ENCODE measurements around the gene ADORA1. TPM values are rescaled to one million over a fixed set of nuclear protein-coding genes. Genes with fewer than 3 reads are reported as not detected.

The ADORA1 gene
- total RNA-seq, 1 experiment from 2014 or later: not detected

GRCh38 chr1:203184467-203184866 is 56.9 kb downstream of the ADORA1 start:
- Histone ChIP-seq H3K27ac (no peak overlapping the region), H3K9me3 (replicated peaks) (no peaks in the 10 kb centered on the region), H3K4me1 (replicated peaks) (no peaks in the 10 kb centered on the region), H3K27me3 (replicated peaks) (peaks cover 7% of the 10 kb centered on the region), H3K4me3 (no peak overlapping the region), H3K36me3 (no peaks in the 10 kb centered on the region)
- no peak for DNase-seq (ENCODE audit: low read depth in 1 of 2, low spot score in 2 of 2)

DNA sequence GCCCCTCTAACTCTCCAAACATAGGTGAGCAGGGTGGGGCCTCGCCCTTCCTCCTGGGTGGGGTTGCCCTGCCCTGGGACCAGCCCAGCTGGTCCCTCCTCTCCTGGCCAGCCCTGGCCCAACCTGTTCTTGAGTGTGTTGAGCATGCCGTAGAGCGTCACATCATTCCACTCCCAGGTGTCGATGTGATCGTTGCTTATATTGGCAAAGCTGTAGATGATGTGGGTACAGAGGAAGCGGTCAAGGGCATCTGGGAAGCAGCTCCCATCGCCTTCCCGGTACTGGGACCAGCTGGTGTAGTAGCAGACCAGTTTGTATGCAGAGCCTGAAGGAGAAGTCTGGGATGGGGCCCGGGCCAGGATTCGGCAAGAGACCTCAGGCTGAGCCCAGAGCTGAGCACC is 57.5 kb downstream of the ADORA1 start:
- Histone ChIP-seq H3K36me3 (no peaks in the 10 kb centered on the region), H3K27ac (no peak overlapping the region), H3K27me3 (replicated peaks) (peaks cover 7% of the 10 kb centered on the region), H3K4me3 (no peak overlapping the region), H3K4me1 (replicated peaks) (no peaks in the 10 kb centered on the region), H3K9me3 (replicated peaks) (no peaks in the 10 kb centered on the region)
- no peak for DNase-seq (ENCODE audit: low read depth in 1 of 2, low spot score in 2 of 2)

DNA sequence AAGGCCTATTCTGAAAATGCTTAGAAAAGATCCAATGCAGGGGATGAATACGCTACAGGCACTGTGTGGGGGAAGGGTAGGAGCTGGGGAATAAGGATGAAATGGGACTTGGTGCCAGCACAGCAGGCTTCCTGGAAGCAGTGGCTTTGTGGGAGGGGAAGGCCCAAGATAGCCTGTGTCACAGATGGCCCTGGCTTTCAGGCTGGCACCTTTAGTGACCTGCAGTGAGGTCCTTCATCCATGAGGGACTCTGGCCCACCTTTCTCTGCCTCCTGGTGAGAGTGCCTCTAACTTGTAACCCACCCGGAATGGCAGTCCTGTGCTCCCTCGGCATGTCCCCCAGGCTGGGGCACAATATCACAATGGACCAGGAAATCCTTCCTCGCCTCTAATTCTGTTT is 58.1 kb downstream of the ADORA1 start:
- DNase-seq (ENCODE audit: low read depth in 1 of 2, low spot score in 2 of 2): no peak
- Histone ChIP-seq H3K9me3 (replicated peaks) (no peaks in the 10 kb centered on the region), H3K4me3 (no peak overlapping the region), H3K27ac (no peak overlapping the region), H3K27me3 (replicated peaks) (peaks cover 7% of the 10 kb centered on the region), H3K4me1 (replicated peaks) (no peaks in the 10 kb centered on the region), H3K36me3 (no peaks in the 10 kb centered on the region)

DNA sequence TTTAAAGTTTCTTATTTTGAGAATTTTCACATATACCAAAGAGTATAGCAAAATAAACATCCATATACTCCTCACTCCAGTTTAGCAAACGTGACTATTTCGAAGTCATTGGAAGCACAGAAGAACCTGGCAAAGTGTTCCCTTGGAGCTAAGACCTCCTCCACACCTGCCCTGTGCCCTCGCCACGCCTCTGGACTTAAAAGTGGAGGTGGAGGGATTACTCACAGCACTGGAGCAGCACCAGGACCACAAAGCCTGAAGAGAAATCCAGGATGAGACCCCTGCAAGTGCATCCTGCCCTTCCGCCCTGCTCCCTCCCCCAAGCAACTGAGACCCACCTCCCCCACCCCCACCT is 58.5 kb downstream of the ADORA1 start:
- no peak for DNase-seq (ENCODE audit: low read depth in 1 of 2, low spot score in 2 of 2)
- Histone ChIP-seq H3K27ac (no peak overlapping the region), H3K4me3 (no peak overlapping the region), H3K36me3 (no peaks in the 10 kb centered on the region), H3K4me1 (replicated peaks) (no peaks in the 10 kb centered on the region), H3K9me3 (replicated peaks) (no peaks in the 10 kb centered on the region), H3K27me3 (replicated peaks) (peaks cover 7% of the 10 kb centered on the region)

DNA sequence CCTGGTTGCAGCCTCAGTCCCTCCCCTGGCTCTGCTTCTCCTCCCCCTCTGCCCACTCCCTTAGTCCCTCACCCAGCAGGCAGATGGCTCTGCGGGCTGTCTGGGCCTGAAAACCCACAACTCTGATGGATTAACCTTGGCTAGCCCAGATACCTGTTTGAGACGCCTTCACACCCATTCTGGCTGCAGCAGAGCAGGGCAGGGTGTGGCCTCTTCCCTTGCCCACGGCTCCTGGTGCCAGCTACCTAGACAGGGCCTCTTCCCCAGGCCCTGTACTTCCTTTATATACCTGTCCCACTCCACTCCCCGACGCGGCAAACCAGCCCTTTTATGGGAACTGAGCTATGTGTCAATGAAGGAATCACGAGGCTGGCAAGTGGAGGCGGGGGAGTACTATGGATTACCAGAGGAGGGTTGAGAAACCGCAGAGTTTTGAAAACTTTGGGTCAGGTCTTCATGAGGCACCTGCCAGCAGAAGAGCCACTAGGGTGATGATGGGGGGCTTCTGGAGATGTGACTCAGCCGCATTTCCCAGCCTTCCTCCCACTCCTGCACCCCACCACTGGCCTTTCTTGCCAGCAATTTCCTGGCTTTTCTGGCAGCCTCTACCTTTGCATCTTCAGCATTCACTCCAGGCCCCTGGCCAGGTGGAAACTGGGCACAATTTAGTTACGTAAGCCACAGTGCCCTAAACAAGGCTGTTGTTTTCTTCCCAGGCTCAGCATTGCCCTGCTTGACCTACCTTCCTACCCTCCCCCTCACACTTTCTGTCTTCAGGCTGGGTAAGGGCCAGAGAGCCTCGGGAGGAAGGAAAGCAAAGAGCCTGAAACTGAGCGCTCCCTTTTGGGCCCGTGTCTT is 59.1 kb downstream of the ADORA1 start, which contains the start of gene CHI3L1:
TSS of gene CHI3L1 (minus strand) at position 259 of the 858 bp plus-strand sequence. CDS start at position 178, 81 bp downstream.
- no peaks in the 10 kb centered on the region for H3K9me3 ChIP-seq (replicated peaks)
- no peaks in the 10 kb centered on the region for H3K36me3 ChIP-seq
- H3K27ac ChIP-seq: no peak within 1 kb of the TSS
- no peaks in the 10 kb centered on the region for H3K4me1 ChIP-seq (replicated peaks)
- peaks cover 7% of the 10 kb centered on the region for H3K27me3 ChIP-seq (replicated peaks)
- H3K4me3 ChIP-seq: no peak within 1 kb of the TSS
- DNase-seq (ENCODE audit: low read depth in 1 of 2, low spot score in 2 of 2): no peak

GRCh38 chr1:203187304-203187685 is 59.8 kb downstream of the ADORA1 start:
- no peak overlapping the region for H3K27ac ChIP-seq
- H3K36me3 ChIP-seq: no peaks in the 10 kb centered on the region
- peaks cover 7% of the 10 kb centered on the region for H3K27me3 ChIP-seq (replicated peaks)
- H3K4me3 ChIP-seq: no peak overlapping the region
- no peaks in the 10 kb centered on the region for H3K4me1 ChIP-seq (replicated peaks)
- DNase-seq (ENCODE audit: low read depth in 1 of 2, low spot score in 2 of 2): no peak
- H3K9me3 ChIP-seq (replicated peaks): no peaks in the 10 kb centered on the region

DNA sequence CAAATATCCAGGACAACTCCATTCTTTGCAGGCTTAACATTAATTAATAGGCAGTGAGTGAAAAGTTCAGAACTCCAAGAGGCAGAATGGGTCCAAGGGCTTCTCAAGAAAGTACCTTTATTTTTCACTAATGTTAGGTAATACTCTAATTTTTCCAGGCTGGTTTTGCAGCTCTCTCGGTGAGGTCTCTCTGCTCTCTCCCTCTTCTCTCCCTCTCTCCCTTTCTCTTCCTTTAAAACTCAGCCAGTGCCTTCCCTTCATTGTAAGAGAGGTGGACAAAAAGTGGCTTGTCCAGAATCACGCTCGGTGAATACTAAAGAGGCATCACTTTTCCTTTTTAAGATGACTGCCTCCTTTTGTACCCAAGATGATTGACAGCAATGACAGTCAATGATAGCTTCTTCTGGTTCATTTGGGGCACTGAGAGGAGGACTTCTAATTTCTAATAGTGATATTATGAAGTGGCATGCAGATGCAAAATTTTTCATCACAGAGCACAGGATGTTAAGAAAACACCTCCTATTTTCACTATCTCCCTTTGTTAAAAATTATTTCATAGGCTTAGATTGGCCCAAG is 60.3 kb downstream of the ADORA1 start:
- Histone ChIP-seq H3K4me3 (no peak overlapping the region), H3K27ac (no peak overlapping the region), H3K4me1 (replicated peaks) (no peaks in the 10 kb centered on the region), H3K36me3 (no peaks in the 10 kb centered on the region), H3K9me3 (replicated peaks) (no peaks in the 10 kb centered on the region), H3K27me3 (replicated peaks) (peaks cover 7% of the 10 kb centered on the region)
- DNase-seq (ENCODE audit: low read depth in 1 of 2, low spot score in 2 of 2): no peak

DNA sequence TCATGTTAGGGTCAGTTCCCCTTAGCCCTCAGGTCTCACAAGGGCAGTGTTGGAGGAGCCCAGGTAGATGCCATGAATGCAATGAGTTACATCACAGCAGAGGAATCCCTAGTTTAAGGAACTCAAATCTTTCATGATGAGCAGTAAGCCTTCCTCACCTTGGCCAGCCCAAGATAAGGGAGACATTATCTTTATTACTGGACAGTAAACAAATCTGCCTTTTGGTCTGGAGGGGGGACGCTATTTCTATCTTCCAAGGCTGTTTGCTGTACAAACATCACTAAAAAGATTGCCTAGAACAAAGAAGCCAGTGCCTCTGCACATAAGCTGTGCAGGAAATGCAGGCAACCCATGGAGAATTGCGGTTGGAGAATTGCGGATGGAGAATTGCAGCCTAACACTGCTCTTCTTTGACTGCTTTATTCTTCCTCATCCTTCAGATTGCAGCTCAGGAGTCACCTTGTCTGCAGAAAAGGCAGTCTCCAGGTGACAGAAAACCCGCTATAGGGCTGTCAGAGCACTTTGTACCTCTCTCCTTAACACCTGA is 61.2 kb downstream of the ADORA1 start:
- Histone ChIP-seq H3K9me3 (replicated peaks) (no peaks in the 10 kb centered on the region), H3K4me3 (no peak overlapping the region), H3K27me3 (replicated peaks) (peaks cover 7% of the 10 kb centered on the region), H3K4me1 (replicated peaks) (no peaks in the 10 kb centered on the region), H3K27ac (no peak overlapping the region), H3K36me3 (no peaks in the 10 kb centered on the region)
- no peak for DNase-seq (ENCODE audit: low read depth in 1 of 2, low spot score in 2 of 2)

GRCh38 chr1:203189951-203190352 is 62.4 kb downstream of the ADORA1 start:
- H3K4me3 ChIP-seq: no peak overlapping the region
- peaks cover 7% of the 10 kb centered on the region for H3K27me3 ChIP-seq (replicated peaks)
- H3K27ac ChIP-seq: no peak overlapping the region
- H3K9me3 ChIP-seq (replicated peaks): no peaks in the 10 kb centered on the region
- H3K4me1 ChIP-seq (replicated peaks): no peaks in the 10 kb centered on the region
- H3K36me3 ChIP-seq: no peaks in the 10 kb centered on the region
- no peak for DNase-seq (ENCODE audit: low read depth in 1 of 2, low spot score in 2 of 2)

DNA sequence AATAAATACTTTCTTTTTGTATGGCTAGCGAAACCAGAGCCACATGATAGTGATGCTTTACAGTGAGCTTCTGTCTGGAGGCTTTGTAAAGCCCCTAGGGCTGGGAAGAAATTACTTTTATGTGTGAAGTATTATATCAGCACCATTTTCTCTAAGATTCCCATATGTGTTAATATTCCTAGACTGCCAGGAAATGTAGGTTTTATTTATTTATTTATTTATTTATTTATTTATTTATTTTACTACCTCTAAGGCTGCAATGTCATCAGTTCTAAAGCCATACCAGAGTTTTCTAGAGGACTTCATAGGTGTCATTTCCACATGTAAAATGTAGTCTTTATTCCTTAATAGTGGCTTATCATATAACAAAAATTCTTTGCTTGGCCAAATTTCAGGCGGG is 63.4 kb downstream of the ADORA1 start:
- H3K36me3 ChIP-seq: no peaks in the 10 kb centered on the region
- H3K4me3 ChIP-seq: no peak overlapping the region
- no peak for DNase-seq (ENCODE audit: low read depth in 1 of 2, low spot score in 2 of 2)
- H3K27me3 ChIP-seq (replicated peaks): peaks cover 7% of the 10 kb centered on the region
- no peaks in the 10 kb centered on the region for H3K9me3 ChIP-seq (replicated peaks)
- H3K4me1 ChIP-seq (replicated peaks): no peaks in the 10 kb centered on the region
- H3K27ac ChIP-seq: no peak overlapping the region

DNA sequence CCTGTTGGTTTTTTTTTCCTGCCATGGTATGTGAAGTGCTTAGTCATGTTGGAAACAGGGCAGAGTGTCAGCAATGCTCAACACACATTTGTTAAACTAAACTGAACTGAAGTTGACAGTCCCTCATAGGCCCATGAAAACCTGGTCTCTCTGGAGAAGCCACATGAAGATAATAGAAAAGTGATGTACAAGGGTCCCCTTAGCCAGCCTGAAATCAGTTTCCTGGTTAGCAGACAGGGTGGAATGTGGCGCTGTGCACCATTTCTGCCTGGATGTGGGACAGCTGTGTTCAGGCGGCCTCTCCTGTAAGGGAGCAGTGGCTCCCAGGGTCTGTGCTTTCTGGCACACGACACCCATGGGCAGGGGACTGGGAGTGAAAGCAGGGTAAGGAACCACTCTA is 68.8 kb downstream of the ADORA1 start:
- no peak for DNase-seq (ENCODE audit: low read depth in 1 of 2, low spot score in 2 of 2)
- Histone ChIP-seq H3K9me3 (replicated peaks) (no peaks in the 10 kb centered on the region), H3K27me3 (replicated peaks) (peaks cover 15% of the 10 kb centered on the region; the same call in 1 of the 2 replicates), H3K27ac (no peak overlapping the region), H3K36me3 (no peaks in the 10 kb centered on the region), H3K4me1 (replicated peaks) (no peaks in the 10 kb centered on the region), H3K4me3 (no peak overlapping the region)

DNA sequence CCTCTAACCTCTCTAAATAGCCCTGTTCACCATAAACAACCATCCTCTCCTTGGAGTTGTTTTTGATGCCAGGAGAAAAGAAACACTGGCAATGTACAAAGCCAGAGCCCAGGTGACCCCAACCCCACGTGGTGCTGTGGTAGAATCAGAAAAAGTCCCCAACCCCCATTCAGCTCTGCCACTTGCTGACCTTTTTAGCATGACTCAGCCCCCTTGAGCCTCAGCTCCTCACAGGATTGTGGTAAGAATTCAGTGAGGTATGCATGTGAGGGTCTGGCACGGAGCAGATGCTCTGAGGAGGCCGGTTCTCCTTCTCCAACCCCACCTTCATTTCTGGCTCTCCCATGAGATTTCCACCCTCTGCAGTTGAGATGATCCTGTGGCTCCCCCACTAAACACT is 70.1 kb downstream of the ADORA1 start:
- no peaks in the 10 kb centered on the region for H3K36me3 ChIP-seq
- no peak for DNase-seq (ENCODE audit: low read depth in 1 of 2, low spot score in 2 of 2)
- H3K27me3 ChIP-seq (replicated peaks): peaks cover 15% of the 10 kb centered on the region; the same call in 1 of the 2 replicates
- no peak overlapping the region for H3K27ac ChIP-seq
- no peak overlapping the region for H3K4me3 ChIP-seq
- H3K9me3 ChIP-seq (replicated peaks): no peaks in the 10 kb centered on the region
- no peaks in the 10 kb centered on the region for H3K4me1 ChIP-seq (replicated peaks)

GRCh38 chr1:203199002-203199401 is 71.5 kb downstream of the ADORA1 start:
- no peaks in the 10 kb centered on the region for H3K36me3 ChIP-seq
- DNase-seq (ENCODE audit: low read depth in 1 of 2, low spot score in 2 of 2): no peak
- H3K27me3 ChIP-seq (replicated peaks): peaks cover 19% of the 10 kb centered on the region
- H3K4me1 ChIP-seq (replicated peaks): no peaks in the 10 kb centered on the region
- no peak overlapping the region for H3K4me3 ChIP-seq
- no peaks in the 10 kb centered on the region for H3K9me3 ChIP-seq (replicated peaks)
- H3K27ac ChIP-seq: no peak overlapping the region

DNA sequence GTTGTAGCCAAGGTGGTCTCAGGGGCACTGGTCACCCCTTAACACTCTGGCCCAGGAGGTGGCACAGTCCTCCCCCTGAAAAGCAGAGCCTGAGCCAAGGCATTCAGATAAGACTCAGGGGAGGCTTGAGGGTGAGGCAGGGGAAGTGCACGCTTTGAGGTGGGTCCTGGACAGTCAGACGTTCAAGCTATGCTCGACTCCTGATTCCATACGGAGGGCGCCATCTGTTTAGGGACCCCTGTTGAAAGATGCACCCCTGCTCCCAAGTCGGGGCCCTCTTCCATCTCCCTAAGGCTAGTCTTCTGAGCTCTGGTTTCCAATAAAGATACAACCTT is 71.9 kb downstream of the ADORA1 start:
- no peak for DNase-seq (ENCODE audit: low read depth in 1 of 2, low spot score in 2 of 2)
- no peaks in the 10 kb centered on the region for H3K4me1 ChIP-seq (replicated peaks)
- no peaks in the 10 kb centered on the region for H3K36me3 ChIP-seq
- no peak overlapping the region for H3K27ac ChIP-seq
- H3K27me3 ChIP-seq (replicated peaks): peaks cover 20% of the 10 kb centered on the region
- H3K4me3 ChIP-seq: no peak overlapping the region
- H3K9me3 ChIP-seq (replicated peaks): no peaks in the 10 kb centered on the region

All from SJSA1 (cell line).